Measurements from ENCODE around the gene JAG1. TPM values are rescaled to one million over a fixed set of nuclear protein-coding genes. Genes with fewer than 3 reads are reported as not detected.

The JAG1 gene

Small RNA genes within 50 kb of the gene (small RNA-seq; reads per million reads assigned to genes)
- not detected for gene MIR6870

Measured in skeletal muscle satellite cell (primary cell).